Mammary epithelial cell (primary cell): ENCODE results near the gene MRPS35.

ENCODE experiments used
- EZH2 ChIP-seq: IDR thresholded peaks from 2 replicates; pipeline ENCODE4 v1.6.1; 2012; ENCODE audit warnings: low read length, inconsistent platforms, borderline replicate concordance
- TF ChIP-seq, protein P1 (sequence below), 2 donors: IDR thresholded peaks in 1 of 2; conservative IDR thresholded peaks in 1 of 2; 2 replicates each; pipeline ENCODE4 v1.5.1; 2011 to 2012; ENCODE audit warnings: inconsistent platforms in 2 of 2, low read length in 2 of 2, mild to moderate bottlenecking in 2 of 2, control low read depth in 1 of 2, low read depth in 1 of 2; ENCODE audit not compliant: insufficient read depth in 1 of 2; ENCODE audit errors: extremely low read depth in 1 of 2

DNA sequence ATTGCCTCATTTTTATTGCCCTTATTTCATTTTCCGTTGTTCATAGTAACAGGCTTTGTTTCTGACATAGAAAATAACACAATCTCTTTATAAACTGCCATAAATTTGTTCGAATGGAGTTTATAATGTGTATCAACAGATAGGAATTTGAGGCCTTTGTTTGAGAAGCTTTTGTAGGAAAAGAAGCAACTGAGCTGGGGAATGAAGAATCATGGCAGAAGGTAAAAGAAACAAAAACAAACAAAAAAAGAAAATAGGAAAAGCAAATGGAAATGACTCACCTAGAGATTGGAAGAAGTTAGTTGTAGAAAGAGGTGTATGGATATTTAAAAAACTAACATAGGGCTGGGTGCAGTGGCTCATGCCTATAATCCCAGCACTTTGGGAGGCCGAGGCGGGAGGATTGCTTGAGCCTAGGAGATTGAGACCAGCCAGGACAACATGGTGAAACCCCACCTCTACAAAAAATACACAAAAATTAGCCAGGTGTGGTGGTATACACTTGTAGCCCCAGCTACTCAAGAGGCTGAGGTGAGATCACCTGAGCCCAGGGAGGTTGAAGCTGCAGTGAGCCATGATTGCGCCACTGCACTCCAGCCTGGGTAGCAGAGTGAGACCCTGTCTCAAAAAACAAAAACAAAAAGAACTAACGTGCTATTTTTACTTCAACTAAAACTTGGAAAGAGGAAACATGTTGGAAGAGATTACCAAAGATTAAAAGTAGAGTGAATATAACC lies 14.9 kb upstream of the MRPS35 start:
- TF ChIP-seq, protein P1, sequence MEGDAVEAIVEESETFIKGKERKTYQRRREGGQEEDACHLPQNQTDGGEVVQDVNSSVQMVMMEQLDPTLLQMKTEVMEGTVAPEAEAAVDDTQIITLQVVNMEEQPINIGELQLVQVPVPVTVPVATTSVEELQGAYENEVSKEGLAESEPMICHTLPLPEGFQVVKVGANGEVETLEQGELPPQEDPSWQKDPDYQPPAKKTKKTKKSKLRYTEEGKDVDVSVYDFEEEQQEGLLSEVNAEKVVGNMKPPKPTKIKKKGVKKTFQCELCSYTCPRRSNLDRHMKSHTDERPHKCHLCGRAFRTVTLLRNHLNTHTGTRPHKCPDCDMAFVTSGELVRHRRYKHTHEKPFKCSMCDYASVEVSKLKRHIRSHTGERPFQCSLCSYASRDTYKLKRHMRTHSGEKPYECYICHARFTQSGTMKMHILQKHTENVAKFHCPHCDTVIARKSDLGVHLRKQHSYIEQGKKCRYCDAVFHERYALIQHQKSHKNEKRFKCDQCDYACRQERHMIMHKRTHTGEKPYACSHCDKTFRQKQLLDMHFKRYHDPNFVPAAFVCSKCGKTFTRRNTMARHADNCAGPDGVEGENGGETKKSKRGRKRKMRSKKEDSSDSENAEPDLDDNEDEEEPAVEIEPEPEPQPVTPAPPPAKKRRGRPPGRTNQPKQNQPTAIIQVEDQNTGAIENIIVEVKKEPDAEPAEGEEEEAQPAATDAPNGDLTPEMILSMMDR (conservative IDR thresholded peaks at IDR 0.05 in 1 of 2, IDR thresholded peaks at IDR 0.05 in 1 of 2; ENCODE audit: extremely low read depth in 1 of 2, insufficient read depth in 1 of 2, low read depth in 1 of 2, low read length in 2 of 2), result no peak
- TF ChIP-seq EZH2, result no peak
